Measurements from ENCODE around the gene PSMG1.

PSMG1 gene

DNA sequence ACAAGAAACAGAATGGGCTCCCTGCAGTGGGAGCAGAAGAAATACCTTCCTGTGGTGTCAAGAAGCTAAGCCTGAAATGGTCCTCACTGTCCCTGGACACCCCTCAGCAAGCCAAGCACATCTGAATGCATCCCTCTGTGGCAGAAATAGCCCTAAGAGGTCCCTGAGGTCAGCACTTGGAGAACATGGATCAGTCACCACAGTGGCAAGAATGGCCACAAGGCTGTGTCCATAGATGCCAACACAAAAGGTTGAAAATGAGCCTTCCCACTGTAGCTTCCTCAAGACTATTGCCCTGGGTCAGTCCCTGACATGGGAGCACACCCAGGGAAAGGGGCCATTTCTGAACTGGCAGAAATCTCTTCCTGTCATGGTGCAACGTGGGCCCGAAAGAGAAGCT is 27.7 kb downstream of the PSMG1 start:
- DNase-seq: no peak

DNA sequence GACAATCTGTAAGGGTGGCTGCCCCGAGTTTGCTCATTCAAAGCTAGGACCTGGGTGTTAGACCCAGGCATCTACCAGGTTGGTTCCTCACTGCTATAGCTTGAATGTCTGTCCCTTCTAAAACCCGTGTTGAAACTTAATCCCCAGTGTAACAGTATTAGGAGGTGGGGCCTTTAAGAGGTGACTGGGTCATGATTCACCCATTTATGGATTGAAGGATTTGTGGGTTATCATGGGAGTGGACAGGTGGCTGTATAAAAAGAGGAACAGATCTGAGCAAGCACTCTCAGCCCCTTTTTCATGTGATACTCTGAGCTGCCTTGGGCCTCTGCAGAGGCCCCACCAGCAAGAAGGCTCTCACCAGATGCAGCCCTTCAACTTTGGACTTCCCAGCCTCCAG is 29.4 kb downstream of the PSMG1 start:
- DNase-seq: no peak

GRCh38 chr21:39153373-39153772 is 29.9 kb downstream of the PSMG1 start:
- no peak for DNase-seq

- DNase-seq: no peak
Observed at GRCh38 chr21:39152271-39152670, 31.0 kb downstream of the PSMG1 start.

DNA sequence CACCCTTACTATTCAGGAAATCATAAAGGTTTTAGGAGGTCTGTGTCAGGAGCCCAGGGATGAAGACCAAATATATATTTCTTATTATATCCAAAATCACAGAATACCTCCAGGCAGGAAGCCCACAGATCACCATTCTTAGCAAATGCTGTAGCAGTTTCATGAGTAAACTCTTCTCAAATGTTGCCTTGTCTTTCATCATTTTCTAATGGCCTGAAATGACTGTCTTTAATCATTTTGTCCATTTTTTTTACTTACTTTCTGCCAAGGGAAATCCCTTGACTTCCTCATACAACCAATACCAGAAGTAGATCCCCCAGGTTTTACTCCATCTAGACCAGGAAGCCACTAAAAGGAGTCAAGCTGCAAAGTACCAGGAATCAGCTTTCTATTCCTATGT is 32.4 kb downstream of the PSMG1 start:
- no peak for DNase-seq

- DNase-seq: no peak
Observed at GRCh38 chr21:39150316-39150715, 32.9 kb downstream of the PSMG1 start.

- DNase-seq: no peak
Observed at GRCh38 chr21:39149882-39150281, 33.4 kb downstream of the PSMG1 start.

DNA sequence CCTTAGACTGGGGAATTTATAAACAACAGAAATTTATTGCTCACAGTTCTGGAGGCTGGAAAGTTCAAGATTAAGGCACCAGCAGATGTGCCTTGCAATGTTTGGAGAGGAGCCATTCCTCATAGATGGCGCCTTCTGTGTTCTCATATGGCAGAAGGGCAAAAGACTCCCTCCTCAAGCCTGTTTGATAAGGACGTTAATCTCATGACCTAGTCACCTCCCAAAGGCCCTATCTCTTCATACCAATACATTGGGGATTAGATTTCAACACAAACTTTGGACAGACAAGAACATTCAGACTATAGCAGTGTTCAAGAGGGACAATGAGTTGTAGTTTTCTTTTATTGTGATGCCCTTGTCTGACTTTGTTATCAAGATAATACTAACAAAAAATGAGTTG is 34.3 kb downstream of the PSMG1 start:
- DNase-seq: no peak

DNA sequence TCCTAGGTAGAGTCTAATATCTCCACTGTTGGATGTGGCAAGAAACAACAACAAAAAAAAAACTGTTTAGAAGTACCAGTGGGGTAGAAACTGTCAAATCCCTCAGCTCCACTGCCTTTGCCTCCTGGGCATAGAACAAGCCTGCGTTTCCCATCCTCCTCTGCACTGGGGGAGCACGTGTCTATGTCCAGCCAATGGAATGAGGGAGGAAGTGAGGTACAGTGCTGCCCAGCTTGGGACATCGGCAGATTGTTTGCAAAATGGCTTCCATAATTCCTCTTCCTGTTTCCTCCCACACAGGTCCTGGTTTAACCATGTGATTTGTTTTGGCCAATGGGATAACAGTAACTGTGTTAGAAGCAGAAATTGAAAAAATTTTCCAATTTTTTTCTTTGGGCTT is 39.1 kb downstream of the PSMG1 start:
- DNase-seq: no peak

- no peak for DNase-seq
Observed at GRCh38 chr21:39142972-39143371, 40.3 kb downstream of the PSMG1 start.

DNA sequence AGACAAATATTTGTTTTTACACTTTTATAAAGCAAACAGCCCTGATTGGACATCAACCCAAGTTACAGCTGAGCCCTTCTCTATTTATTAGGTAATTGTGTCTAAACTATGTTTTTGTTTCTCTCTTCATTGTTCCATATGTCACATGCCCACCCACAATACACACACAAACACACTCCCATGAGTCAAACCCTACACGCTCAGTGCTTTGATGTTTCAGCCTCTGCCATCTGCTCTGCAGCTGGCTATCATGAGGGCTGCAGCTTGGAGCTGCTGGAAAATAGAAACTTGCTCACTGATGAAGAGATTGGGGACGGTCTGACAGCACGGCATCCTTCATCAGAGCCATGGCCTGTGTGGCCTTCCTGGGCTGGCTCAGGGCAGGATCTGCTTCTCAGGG is 41.7 kb downstream of the PSMG1 start:
- no peak for DNase-seq

DNA sequence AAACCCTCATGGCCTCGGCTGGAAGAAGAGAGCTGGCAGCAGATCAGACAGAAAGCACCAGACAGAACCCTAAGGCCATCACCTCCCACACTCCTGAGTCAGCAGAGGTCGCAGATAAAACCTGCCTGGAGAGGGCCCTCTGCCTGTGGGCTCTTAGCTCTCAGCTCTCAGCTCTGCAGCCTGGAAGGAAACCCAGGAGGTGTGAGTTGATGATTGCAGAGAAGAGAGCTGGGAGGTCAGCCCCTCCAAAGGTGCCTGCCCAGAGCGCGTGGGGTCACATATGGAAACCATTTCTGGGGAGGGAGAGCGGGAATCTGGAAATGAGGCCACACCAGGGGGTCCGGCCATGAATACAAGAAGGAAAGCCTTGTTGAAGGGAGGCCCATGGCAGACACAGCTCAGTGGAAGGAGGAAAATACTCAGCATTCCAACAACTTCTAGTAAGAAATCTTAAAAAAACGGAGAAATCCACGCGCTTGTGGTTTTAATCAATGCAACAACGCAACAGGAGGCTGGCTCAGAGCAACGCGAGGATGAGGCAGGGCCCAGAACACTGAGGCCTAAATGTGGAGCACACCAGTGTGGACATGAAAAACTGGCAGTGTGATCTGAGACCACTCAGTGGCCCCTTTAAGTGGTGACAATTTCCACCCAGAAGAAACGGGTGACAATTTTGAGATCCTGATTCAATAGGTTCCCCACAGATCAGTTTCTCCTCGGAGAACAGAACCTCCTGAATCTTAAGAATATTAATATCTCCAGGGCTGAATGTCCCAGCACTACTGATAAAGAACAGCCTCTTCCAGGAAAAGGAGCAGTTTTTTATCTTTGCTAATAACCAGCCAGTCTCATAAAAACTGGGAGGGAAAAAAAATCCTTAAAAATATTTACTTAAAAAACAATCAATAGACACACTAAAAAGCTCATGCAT is 45.7 kb downstream of the PSMG1 start:
- peak in 1 of 2 donors; percentile 65 for DNase-seq

DNA sequence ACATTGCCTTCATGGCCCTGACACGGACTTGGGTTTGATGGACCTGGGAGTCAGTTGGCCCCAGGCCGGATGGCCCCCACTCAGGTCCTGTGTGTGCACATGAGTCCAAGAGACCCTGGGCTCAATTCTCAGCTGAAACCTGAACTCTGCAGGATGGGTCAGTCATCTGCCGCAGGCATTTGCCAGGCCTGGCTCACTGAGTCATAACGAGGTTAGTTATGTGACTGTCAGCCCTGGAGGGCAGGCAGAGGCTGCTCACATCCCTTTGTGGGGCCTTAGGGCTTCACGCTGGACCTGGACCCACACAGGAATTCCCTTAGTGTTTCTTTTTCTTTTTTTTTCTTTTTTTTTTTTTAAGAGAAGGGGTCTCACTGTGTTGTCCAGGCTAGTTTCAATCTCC is 46.5 kb downstream of the PSMG1 start:
- no peak for DNase-seq

GRCh38 chr21:39136138-39136537 is 47.1 kb downstream of the PSMG1 start:
- peak in 1 of 2 donors; percentile 75 for DNase-seq

GRCh38 chr21:39134288-39134810 is 48.9 kb downstream of the PSMG1 start:
- no peak for DNase-seq

DNA sequence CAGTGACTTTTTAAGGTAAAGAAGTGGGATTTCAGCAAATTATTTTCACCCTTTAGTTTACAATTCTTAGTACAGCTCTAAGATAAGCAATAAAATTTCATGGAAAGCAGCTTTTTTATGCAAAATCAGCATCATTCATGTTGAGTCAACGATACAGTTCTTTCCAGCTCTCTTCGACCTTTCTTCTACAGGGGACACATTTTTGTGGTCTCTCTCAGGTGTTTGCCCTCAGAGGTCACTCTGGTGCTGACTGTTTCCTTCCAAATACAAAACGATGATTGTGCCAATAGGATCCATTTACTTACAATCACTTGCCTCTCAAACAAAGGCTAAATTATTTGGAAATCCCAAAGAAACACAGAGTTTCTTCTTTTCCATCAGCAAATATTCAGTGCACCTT is 51.0 kb downstream of the PSMG1 start:
- DNase-seq: no peak

GRCh38 chr21:39131791-39132190 is 51.5 kb downstream of the PSMG1 start:
- no peak for DNase-seq

GRCh38 chr21:39127506-39127905 is 55.7 kb downstream of the PSMG1 start:
- DNase-seq: no peak

GRCh38 chr21:39126486-39126806 is 56.8 kb downstream of the PSMG1 start:
- DNase-seq: no peak

- peak; percentile 36 to 72 for DNase-seq
Observed at GRCh38 chr21:39125752-39126485, 57.3 kb downstream of the PSMG1 start.
